ENCODE data around the gene CENPK.

- TF ChIP-seq, protein P1, sequence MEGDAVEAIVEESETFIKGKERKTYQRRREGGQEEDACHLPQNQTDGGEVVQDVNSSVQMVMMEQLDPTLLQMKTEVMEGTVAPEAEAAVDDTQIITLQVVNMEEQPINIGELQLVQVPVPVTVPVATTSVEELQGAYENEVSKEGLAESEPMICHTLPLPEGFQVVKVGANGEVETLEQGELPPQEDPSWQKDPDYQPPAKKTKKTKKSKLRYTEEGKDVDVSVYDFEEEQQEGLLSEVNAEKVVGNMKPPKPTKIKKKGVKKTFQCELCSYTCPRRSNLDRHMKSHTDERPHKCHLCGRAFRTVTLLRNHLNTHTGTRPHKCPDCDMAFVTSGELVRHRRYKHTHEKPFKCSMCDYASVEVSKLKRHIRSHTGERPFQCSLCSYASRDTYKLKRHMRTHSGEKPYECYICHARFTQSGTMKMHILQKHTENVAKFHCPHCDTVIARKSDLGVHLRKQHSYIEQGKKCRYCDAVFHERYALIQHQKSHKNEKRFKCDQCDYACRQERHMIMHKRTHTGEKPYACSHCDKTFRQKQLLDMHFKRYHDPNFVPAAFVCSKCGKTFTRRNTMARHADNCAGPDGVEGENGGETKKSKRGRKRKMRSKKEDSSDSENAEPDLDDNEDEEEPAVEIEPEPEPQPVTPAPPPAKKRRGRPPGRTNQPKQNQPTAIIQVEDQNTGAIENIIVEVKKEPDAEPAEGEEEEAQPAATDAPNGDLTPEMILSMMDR (IDR thresholded peaks at IDR 0.05), result no peak
- TF ChIP-seq EZH2phosphoT487 (IDR thresholded peaks at IDR 0.05) (no peak), EZH2 (IDR thresholded peaks at IDR 0.05) (no peak)
Observed at GRCh38 chr5:65577141-65577540, 14.2 kb upstream of the CENPK start.

Data from neural progenitor cell (in vitro differentiated cells).